DMS53 (cell line): Measurements from ENCODE around the gene NOS2.
"Not testable (repeated sequence)": the region's sequence is repeated elsewhere in the genome, so short reads cannot be mapped to it uniquely, and the experiment has no call there.

Experiments
- DNase-seq: peaks from one replicate; lab custom pipeline; 2025; lab: John Stamatoyannopoulos, UW

The NOS2 gene

GRCh38 chr17:27754549-27754948, 45.8 kb downstream of the NOS2 start:
- no peak for DNase-seq

DNA sequence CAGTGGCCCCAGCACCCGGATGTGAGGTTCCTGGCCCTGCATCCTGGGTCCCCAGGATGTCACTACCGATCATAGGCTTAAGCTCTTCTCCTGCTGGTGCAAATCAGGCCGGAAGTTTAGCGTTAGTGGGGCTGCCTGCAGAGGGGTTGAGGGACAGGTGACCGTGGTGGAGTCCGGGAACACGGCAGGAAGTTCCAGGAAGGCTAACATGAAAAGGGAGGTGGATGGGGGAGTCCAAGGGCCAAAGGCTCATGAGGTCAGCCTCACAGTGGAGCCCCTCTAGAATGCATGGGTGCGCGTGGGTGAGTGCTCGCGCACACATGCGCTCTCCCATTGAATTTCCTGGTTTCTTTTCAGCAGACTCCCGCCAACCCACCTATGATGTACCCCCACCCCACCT, 46.6 kb downstream of the NOS2 start:
- DNase-seq = not testable (repeated sequence)

DNA sequence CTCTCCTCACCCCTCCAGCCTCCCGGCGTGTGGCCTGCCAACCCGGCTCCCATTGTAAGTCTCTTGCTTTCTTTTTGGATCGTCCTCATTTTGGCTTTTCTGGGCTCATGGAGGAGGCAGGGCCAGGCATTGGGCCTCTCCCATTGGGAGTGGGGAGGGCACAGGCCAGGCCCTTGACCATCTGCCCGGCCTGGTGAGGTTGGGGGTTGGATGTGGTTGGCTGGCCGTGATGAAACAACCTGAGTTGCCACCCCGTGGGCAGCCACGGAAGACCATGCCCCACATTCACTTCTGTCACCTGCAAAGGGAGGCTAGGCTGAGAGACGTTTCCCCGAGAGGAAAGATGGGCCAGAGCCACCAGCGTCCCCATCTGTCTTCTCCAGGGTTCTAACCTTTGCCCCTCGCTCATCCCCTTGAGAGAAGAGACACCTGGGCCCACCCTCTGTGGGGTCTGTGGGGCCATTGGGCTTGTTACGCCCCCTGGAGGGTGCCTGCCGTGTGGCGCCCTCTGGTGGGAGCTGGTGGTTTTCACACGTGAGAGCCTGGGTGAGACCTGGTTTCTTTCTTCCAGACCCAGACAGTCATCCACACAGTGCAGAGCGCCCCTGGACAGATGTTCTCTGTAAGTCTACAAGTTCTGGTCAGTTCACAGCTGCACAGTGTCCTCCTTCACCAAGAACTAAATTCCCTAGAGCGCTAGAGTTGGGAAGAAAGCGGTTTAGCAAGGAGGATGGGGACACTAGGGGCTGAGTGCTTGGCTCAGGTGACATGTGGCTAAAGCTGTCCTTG, 47.3 kb downstream of the NOS2 start:
- not testable (repeated sequence) for DNase-seq

DNA sequence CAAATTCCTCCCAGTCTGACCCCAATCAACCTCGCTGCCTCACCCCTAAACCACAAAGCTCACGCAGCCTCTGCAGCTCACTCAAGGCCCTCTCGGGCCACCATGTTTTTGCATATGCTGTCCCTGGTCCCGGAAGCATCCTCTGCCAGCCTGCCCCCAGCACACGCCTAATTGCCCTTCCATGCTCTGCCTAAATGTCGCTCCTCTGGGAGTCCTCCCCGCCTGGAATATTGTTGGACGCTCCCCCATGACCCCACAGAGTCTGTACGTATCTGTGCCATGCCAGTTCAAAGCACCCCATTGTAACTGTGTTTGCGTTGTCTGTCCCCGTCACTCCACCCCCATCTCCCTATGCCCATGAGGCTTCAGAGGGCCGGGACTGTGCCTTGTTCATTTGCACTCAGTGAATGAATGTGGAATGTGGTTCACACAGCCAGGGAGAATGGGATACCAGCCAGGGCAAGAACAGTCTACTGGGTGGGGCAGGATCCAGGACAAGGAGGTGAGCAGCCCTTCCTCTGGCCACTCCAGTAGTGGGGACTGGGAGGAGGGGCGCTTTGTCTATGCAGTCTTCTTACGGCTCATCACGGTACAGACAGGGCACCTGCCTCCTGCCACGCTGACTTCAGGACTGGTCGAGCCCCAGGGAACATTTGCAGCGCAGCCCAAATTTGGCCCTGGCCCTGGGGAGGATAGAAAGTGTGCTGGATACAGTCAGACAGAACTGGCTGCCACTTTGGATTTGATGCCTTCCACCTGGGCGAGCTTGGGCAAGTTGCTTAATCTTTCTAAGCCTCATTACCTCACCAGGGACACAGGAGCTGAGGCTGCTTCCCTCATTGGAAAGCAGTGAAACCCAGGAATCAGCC, 48.5 kb downstream of the NOS2 start:
- DNase-seq = no peak

- DNase-seq = no peak
These were observed 49.2 kb downstream of the NOS2 start for GRCh38 chr17:27751166-27751565.

DNA sequence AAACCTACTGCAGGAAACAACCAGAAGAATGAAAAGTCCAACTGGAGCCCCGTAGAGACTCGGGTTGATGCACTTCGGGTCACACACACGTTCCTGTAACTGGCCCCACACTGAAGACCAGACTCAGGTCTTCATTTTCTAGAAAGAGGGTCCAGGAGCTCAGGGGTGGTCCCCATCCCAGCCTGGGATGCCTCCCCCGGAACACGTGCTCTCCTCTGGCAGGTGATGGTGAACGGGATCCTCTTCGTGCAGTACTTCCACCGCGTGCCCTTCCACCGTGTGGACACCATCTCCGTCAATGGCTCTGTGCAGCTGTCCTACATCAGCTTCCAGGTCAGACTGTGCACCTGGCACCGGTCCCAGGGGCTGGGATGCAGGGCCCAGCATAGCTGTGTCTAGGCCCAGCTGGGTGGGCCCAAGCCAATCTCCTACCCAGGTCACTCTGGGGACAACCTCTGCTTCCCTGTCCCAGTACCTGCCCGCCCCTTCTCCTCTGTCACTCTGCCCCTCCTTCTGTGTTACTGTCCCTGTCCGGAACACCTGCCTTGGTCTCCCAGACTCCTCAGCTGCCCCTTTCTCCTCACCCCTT, 50.7 kb downstream of the NOS2 start:
- not testable (repeated sequence) for DNase-seq

GRCh38 chr17:27748360-27748825, 51.9 kb downstream of the NOS2 start:
- DNase-seq = no peak

GRCh38 chr17:27747462-27748359, 52.6 kb downstream of the NOS2 start:
- peak; percentile 51 for DNase-seq

DNA sequence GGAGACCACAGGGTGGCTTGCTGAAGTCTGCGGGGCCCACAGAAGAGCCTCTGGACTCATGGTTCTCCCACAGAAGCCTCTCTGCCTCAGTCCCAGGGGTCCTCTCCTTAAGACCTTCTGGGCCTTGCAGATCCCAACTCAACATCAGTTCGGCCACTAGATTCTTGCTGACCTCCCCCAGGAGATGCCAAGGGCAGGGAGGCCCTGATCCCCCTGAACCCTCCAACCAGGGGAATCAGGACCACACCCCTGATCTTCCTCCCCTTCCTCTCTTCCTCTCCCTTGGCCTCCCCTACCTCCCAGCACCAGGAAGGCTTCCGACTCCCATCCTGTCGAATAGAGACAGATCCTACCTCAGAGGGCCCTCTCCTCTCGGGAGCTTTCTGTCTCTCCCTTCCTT, 53.4 kb downstream of the NOS2 start:
- DNase-seq = no peak

GRCh38 chr17:27746320-27746719, 54.0 kb downstream of the NOS2 start:
- DNase-seq = not testable (repeated sequence)

DNA sequence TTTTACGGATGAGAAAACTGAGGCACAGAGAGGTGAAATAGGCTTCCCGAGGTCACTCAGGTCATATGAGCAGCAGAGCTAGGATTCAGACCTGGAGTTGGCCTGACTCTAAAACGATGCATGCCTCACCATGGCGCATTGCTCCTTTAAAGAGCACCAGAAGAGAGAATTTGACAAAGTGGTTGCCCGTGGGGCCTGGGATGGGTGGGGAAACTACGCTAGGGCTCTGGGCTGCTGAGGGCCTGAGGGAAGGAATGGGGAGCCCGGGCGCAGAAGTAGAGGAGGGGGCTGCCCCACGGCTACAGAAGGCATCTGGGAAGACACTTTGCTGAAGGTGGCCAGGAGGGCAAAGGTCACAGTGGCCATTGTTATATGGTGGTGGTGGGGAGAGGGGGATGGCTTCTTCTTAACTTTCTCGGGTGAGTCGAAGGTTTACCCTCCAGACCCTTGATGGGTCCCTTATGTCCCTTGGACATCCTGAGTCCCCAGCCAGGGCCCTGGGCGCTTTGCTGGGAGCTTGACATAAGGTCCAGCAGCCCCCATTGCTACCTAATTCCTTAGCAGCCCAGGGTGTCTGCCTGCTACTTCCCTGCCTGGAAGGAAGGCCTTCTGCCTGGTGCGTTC, 55.0 kb downstream of the NOS2 start:
- not testable (repeated sequence) for DNase-seq

- no peak for DNase-seq
These were observed 56.9 kb downstream of the NOS2 start for GRCh38 chr17:27743281-27743885.

- no peak for DNase-seq
These were observed 58.3 kb downstream of the NOS2 start for GRCh38 chr17:27741971-27742575.

DNA sequence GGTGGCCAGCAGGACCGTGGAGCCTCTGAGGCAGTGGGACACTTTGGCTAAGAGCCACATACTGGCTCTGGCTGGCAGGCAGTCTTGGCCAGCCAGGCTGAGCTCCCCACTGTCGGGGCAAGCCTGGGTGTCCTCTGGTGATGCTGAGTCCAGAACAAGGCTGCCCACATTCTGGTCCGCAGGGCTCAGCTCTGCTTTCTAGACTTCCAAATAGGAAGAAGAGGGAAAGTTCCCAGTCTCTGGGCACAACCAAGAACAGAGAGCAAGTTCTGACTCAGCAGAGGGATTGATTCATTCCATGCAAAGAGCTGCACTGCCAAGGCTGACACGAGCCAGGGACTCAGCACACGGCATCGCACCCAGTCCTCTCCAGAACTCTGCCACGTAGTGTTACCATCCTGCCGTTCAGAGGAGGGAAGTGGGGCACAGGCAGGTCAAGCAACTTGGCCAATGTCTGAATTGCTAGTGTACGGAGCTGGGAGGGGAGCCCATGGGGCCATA, 58.9 kb downstream of the NOS2 start:
- no peak for DNase-seq

- not testable (repeated sequence) for DNase-seq
These were observed 59.8 kb downstream of the NOS2 start for GRCh38 chr17:27740541-27740940.

DNA sequence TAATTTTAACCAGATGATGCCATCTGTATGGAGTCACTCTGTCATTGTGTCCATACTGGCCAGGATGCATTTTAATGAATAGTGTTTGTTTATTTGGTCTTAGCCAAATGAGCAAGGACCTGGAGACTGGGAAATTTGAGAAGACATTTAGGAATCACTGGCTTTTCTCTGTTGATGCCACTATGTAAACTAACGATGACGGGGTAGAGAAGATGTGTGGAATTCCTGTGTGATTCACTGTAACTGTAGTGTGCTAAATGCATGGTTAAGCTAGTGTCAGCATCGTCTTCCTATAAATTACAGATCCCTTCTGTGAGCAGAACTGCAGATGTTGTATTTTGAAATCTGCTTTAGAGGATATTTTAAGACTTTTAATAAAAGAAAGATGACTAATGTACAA, 66.6 kb downstream of the NOS2 start:
- DNase-seq = no peak

DNA sequence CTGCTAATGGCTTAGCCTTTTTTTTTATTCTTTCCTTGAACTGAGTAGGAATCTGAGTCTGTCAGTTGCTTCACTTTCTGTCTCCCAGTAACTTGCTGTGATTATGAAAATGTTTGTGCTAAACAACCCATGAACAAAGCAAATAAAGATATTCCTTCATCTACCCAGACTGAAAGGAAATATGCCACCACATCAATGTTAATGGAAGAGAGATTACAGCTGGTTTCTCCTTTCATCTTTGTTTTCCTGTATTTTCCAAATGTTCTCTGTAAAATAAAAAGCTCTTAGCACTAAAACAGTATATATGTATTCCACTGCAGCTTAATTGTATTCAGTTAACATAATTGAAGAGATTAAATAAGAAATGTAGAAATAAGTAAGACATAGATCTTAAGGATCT, 67.6 kb downstream of the NOS2 start:
- not testable (repeated sequence) for DNase-seq

DNA sequence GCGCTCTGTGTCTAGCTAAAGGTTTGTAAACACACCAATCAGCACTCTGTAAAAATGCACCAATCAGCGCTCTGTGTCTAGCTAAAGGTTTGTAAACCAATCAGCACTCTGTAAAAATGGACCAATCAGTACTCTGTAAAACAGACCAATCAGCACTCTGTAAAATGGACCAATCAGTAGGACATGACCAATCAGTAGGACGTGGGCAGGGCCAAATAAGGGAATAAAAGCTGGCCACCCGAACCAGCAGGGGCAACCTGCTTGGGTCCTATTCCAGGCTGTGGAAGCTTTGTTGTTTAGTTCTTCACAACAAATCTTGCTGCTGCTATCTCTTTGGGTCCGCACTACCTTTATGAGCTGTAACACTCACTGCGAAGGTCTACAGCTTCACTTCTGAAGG, 74.3 kb downstream of the NOS2 start:
- not testable (repeated sequence) for DNase-seq

GRCh38 chr17:27721797-27722196, 78.5 kb downstream of the NOS2 start:
- DNase-seq = no peak
